HepG2 (cell line): ENCODE measurements around the gene HSD17B11. TPM values are rescaled to one million over a fixed set of nuclear protein-coding genes. Genes with fewer than 3 reads are reported as not detected.

Experiments
- ATAC-seq: fragments of 200-7000 bp; cut with Tn5 transposase; 3 replicates; pipeline ENCODE4 v1.9.1; 2020; ENCODE audit warnings: mild to moderate bottlenecking, moderate library complexity
- BruUV-seq: library from RNA; stranded (reverse); fragments of 400-500 nt; replicated peaks from 2 replicates; lab custom pipeline; 2021; lab: Mats Ljungman, UMichigan
- CTCF ChIA-PET: fragments of 300-600 bp; formaldehyde crosslinking; extraction: SDS; loops from one replicate; lab custom pipeline; 2021; ENCODE audit warnings: low total read pairs, inconsistent platforms, low intra/inter-chr PET ratio; lab: Yijun Ruan, JAX
- POLR2A ChIA-PET: fragments of 350-600 bp; sonication (Branson Sonifier 250); formaldehyde crosslinking; loops from one replicate; lab custom pipeline; 2020; ENCODE audit warnings: antibody characterized with exemption, inconsistent platforms; lab: Yijun Ruan, JAX
- DNase-seq: peaks from one replicate; pipeline ENCODE4 v3.0.0-alpha.2; 2015; ENCODE audit warnings: low spot score
- FAIRE-seq: peaks from 3 replicates; lab custom pipeline; 2011; peaks lifted over from hg19 to GRCh38; lab: Jason Lieb, UNC
- H2AFZ ChIP-seq: one replicate; pipeline ENCODE4 v1.6.1; 2011; ENCODE audit warnings: low read length, inconsistent platforms
- H3K27ac ChIP-seq: fragments of 300-600 bp; 3 replicates; pipeline ENCODE4 v1.8.0; 2011; ENCODE audit warnings: mixed run types, mild to moderate bottlenecking, mixed read lengths, low read length, inconsistent platforms; ENCODE audit not compliant: insufficient read depth; ENCODE audit errors: extremely low read length
- H3K27me3 ChIP-seq, 2 experiments: fragments of 200-600 bp in 1 of 2; 2 replicates in 1 of 2; 3 replicates in 1 of 2; pipeline versions ENCODE4 v1.6.0 to v1.8.0; 2011; ENCODE audit warnings: low read length in 2 of 2, mild to moderate bottlenecking in 2 of 2, moderate library complexity in 2 of 2, inconsistent platforms in 1 of 2; ENCODE audit not compliant: insufficient read depth in 2 of 2, control insufficient read depth in 1 of 2
- H3K36me3 ChIP-seq, 2 experiments: fragments of 200-600 bp in 1 of 2; replicated peaks in 1 of 2; 2 replicates in 1 of 2; 3 replicates in 1 of 2; pipeline versions ENCODE4 v1.5.1 to v1.8.0; 2011; ENCODE audit warnings: low read length in 2 of 2, inconsistent platforms in 1 of 2; ENCODE audit not compliant: insufficient read depth in 2 of 2, control insufficient read depth in 1 of 2
- H3K4me1 ChIP-seq: 2 replicates; pipeline ENCODE4 v1.5.1; 2012; ENCODE audit warnings: low read length, inconsistent platforms; ENCODE audit not compliant: insufficient read depth
- H3K4me2 ChIP-seq: 2 replicates; pipeline ENCODE4 v1.6.0; 2011; ENCODE audit warnings: low read depth, low read length, inconsistent platforms
- H3K4me3 ChIP-seq, 3 experiments: fragments of 200-600 bp in 1 of 3; sonication (generic), shearing (Covaris generic) in 1 of 3; replicated peaks in 1 of 3; 2 replicates each; pipeline ENCODE4 v1.5.1; 2011 to 2016; ENCODE audit warnings: low read length in 3 of 3, inconsistent platforms in 2 of 3, low read depth in 2 of 3, mild to moderate bottlenecking in 2 of 3, control low read depth in 1 of 3, mixed read lengths in 1 of 3; ENCODE audit not compliant: insufficient read depth in 1 of 3
- H3K79me2 ChIP-seq: one replicate; pipeline ENCODE4 v1.6.1; 2011; ENCODE audit warnings: low read length, inconsistent platforms; ENCODE audit not compliant: insufficient read depth
- H3K9ac ChIP-seq: 2 replicates; pipeline ENCODE4 v1.6.0; 2011; ENCODE audit warnings: mild to moderate bottlenecking, low read depth, low read length, inconsistent platforms; ENCODE audit not compliant: insufficient read depth
- H3K9me3 ChIP-seq: 2 replicates; pipeline ENCODE4 v1.5.1; 2012; ENCODE audit warnings: mild to moderate bottlenecking, low read length
- H4K20me1 ChIP-seq: 2 replicates; pipeline ENCODE4 v1.6.0; 2011; ENCODE audit warnings: inconsistent platforms, mild to moderate bottlenecking, low read length, moderate library complexity; ENCODE audit not compliant: insufficient read depth
- CBFB ChIP-seq: sonication (generic); formaldehyde crosslinking; IDR thresholded peaks from 2 replicates; pipeline ENCODE4 v1.4.0; 2020; ENCODE audit warnings: missing genetic modification reagents
- CBX5 ChIP-seq: sonication (generic); formaldehyde crosslinking; IDR thresholded peaks from 2 replicates; pipeline ENCODE4 v1.4.0; 2020; ENCODE audit warnings: missing genetic modification reagents, borderline replicate concordance
- ESRRA ChIP-seq: sonication (generic); formaldehyde crosslinking; IDR thresholded peaks from 2 replicates; pipeline ENCODE4 v1.5.1; 2020; ENCODE audit warnings: mild to moderate bottlenecking, low read depth, missing genetic modification reagents
- HNF4A ChIP-seq: sonication (generic); formaldehyde crosslinking; IDR thresholded peaks from 2 replicates; pipeline ENCODE4 v1.4.0; 2020; ENCODE audit warnings: missing genetic modification reagents
- HNF4G ChIP-seq, 2 experiments: sonication (generic) in 1 of 2; formaldehyde crosslinking in 1 of 2; IDR thresholded peaks; 2 replicates each; pipeline versions ENCODE4 v1.4.0 to v1.6.1; 2011 to 2020; ENCODE audit warnings: borderline replicate concordance in 2 of 2, low read depth in 2 of 2, mild to moderate bottlenecking in 2 of 2, low read length in 1 of 2, missing genetic modification reagents in 1 of 2, moderate library complexity in 1 of 2
- KDM1A ChIP-seq: IDR thresholded peaks from 2 replicates; pipeline ENCODE4 v1.6.1; 2016; ENCODE audit warnings: missing compliant biosample characterization
- MIXL1 ChIP-seq: IDR thresholded peaks from 2 replicates; pipeline ENCODE4 v1.6.1; 2016
- NR2C2 ChIP-seq: sonication (generic); formaldehyde crosslinking; IDR thresholded peaks from 2 replicates; pipeline ENCODE4 v1.4.0; 2020; ENCODE audit warnings: missing genetic modification reagents, mild to moderate bottlenecking, moderate library complexity, borderline replicate concordance
- NR2F1 ChIP-seq, 2 experiments: fragments of 450-650 bp in 1 of 2; formaldehyde crosslinking in 1 of 2; IDR thresholded peaks; 2 replicates each; pipeline versions ENCODE4 v1.5.0 to v1.6.1; 2016 to 2020; ENCODE audit warnings: mild to moderate bottlenecking in 1 of 2, missing compliant biosample characterization in 1 of 2, missing genetic modification reagents in 1 of 2, moderate library complexity in 1 of 2
- NR2F6 ChIP-seq, 2 experiments: IDR thresholded peaks; 2 replicates each; pipeline ENCODE4 v1.6.1; 2016; ENCODE audit warnings: antibody characterized with exemption in 1 of 2, mild to moderate bottlenecking in 1 of 2
- RBFOX2 ChIP-seq: fragments of 200-400 bp; formaldehyde crosslinking; IDR thresholded peaks from 2 replicates; pipeline ENCODE4 v1.6.1; 2017; ENCODE audit warnings: low read depth, mild to moderate bottlenecking, low read length
- RXRB ChIP-seq: IDR thresholded peaks from 2 replicates; pipeline ENCODE4 v1.6.1; 2016; ENCODE audit warnings: borderline replicate concordance, missing genetic modification reagents, missing compliant biosample characterization
- SAP130 ChIP-seq: IDR thresholded peaks from 2 replicates; pipeline ENCODE4 v1.6.1; 2016; ENCODE audit warnings: low read depth
- TEF ChIP-seq: sonication (generic); formaldehyde crosslinking; IDR thresholded peaks from 2 replicates; pipeline ENCODE4 v1.5.0; 2020; ENCODE audit warnings: missing genetic modification reagents
- ZNF124 ChIP-seq: sonication (generic); formaldehyde crosslinking; IDR thresholded peaks from 2 replicates; pipeline ENCODE4 v1.4.0; 2020; ENCODE audit warnings: missing genetic modification reagents
- ZNF414 ChIP-seq: sonication (generic); formaldehyde crosslinking; IDR thresholded peaks from 2 replicates; pipeline ENCODE4 v1.5.0; 2020; ENCODE audit warnings: missing genetic modification reagents
- ZNF670 ChIP-seq: sonication (generic); formaldehyde crosslinking; IDR thresholded peaks from 2 replicates; pipeline ENCODE4 v1.8.0; 2022; ENCODE audit warnings: mild to moderate bottlenecking, missing genetic modification reagents, borderline replicate concordance
- ZNF674 ChIP-seq: sonication (generic); formaldehyde crosslinking; IDR thresholded peaks from 2 replicates; pipeline ENCODE4 v1.5.0; 2020; ENCODE audit warnings: low read depth, mild to moderate bottlenecking, missing genetic modification reagents
- WGBS: methylation state at CpG from one replicate; pipeline ENCODE4 v1.1.6; 2017; ENCODE audit warnings: low lambda C conversion rate; 5-methylcytosine and 5-hydroxymethylcytosine counted together
- in situ Hi-C: cut with HindIII; loops from 2 replicates; pipeline ENCODE4 v1.10.0; 2017; ENCODE audit warnings: low pct_unique_long_range_greater_than_20kb; ENCODE audit not compliant: extremely low pct_ligation_motif_present
- intact Hi-C: fragments of 100-400 bp; cut with micrococcal nuclease; formaldehyde crosslinking; loops from one replicate; pipeline ENCODE4 v1.10.0; 2022; ENCODE audit not compliant: unreplicated experiment
- polyA plus RNA-seq, 8 experiments: library from polyadenylated mRNA; depleted of rRNA in 3 of 8; stranded (reverse) in 7 of 8; unstranded in 1 of 8; fragments of >200 nt; fragmentation: Illumina TruSeq in 4 of 8; extraction: Trizol in 4 of 8; gene quantifications; 2 replicates each; pipeline versions ENCODE4 v1.2.1 to v1.2.3, GENCODE V29; 2011 to 2016; ENCODE audit warnings: low read depth in 4 of 8, missing spikeins in 1 of 8, mixed read lengths in 1 of 8; ENCODE audit not compliant: insufficient read depth in 1 of 8
- total RNA-seq, 5 experiments: library from RNA; depleted of rRNA; stranded (reverse); fragments of >200 nt; fragmentation: Illumina TruSeq; extraction: Trizol; gene quantifications; 2 replicates each; pipeline ENCODE4 v1.2.3, GENCODE V29; 2016; ENCODE audit warnings: low read depth in 1 of 5

The HSD17B11 gene
- total and polyA plus RNA-seq, 2 of the 13 experiments (the other 11 are each of a cell fraction or from before 2014, with no cell fraction given) = 121 to 158 TPM

- FAIRE-seq = no peak
- ATAC-seq = no peak
Observed at GRCh38 chr4:87321888-87322287, 69.1 kb downstream of the HSD17B11 start.

GRCh38 chr4:87317527-87317926 lies 73.5 kb downstream of the HSD17B11 start:
- DNase-seq (peak; percentile 63), FAIRE-seq (no peak), ATAC-seq (peak; percentile 67)
- Histone ChIP-seq H3K9ac (no peak overlapping the region), H4K20me1 (no peaks in the 10 kb centered on the region), H3K4me2 (no peak overlapping the region), H3K27me3 (no peaks in the 10 kb centered on the region; a peak in 1 of 5 replicates), H3K27ac (no peak overlapping the region), H3K4me3 (no peak overlapping the region), H3K79me2 (no peaks in the 10 kb centered on the region), H3K9me3 (no peaks in the 10 kb centered on the region), H3K4me1 (no peaks in the 10 kb centered on the region), H3K36me3 (no peaks in the 10 kb centered on the region), H2AFZ (no peak overlapping the region)
- CTCF ChIA-PET = no interaction called here
- intact Hi-C loops (no loop called here), in situ Hi-C loops (no loop called here)
- POLR2A ChIA-PET = no interaction called here
- BruUV-seq = no TSS peak
- 12% methylated on average over 1 of the region's 1 CpG for WGBS
- TF ChIP-seq SAP130 (CRISPR knock-in tag) (0 out of 2 replicates have a peak, but pooled peaks have one; percentile 17), RXRB (peak; percentile 48; the same call in 1 of the 2 replicates), NR2F1 (CRISPR knock-in tag; IDR thresholded peaks at IDR 0.05) (peak in 1 of 2 experiments; percentile 62; a peak in 1 of 4 replicates), ZNF414 (CRISPR knock-in tag) (no peak), ESRRA (CRISPR knock-in tag) (no peak), KDM1A (CRISPR knock-in tag) (peak; percentile 64; the same call in 1 of the 2 replicates), CBFB (CRISPR knock-in tag) (no peak), MIXL1 (0 out of 2 replicates have a peak, but pooled peaks have one; percentile 73), HNF4A (CRISPR knock-in tag) (peak; percentile 88), NR2C2 (CRISPR knock-in tag) (peak; percentile 64; the same call in 1 of the 2 replicates), ZNF674 (CRISPR knock-in tag) (no peak), HNF4G (IDR thresholded peaks at IDR 0.05; ENCODE audit: borderline replicate concordance, low read depth, low read length) (peak; percentile 65; the same call in 1 of the 2 replicates), HNF4G (CRISPR knock-in tag; IDR thresholded peaks at IDR 0.05; ENCODE audit: borderline replicate concordance, low read depth) (no peak), TEF (0 out of 2 replicates have a peak, but pooled peaks have one; percentile 32), NR2F6 (IDR thresholded peaks at IDR 0.05) (peak; percentile 52), NR2F6 (CRISPR knock-in tag; IDR thresholded peaks at IDR 0.05) (peak; percentile 18; the same call in 1 of the 2 replicates)

More at GRCh38 chr4:87321888-87322287, 69.1 kb downstream of the HSD17B11 start:
- no peaks in the 10 kb centered on the region for H3K4me1 ChIP-seq
- H3K4me2 ChIP-seq = no peak overlapping the region
- 50% methylated on average over 5 of the region's 5 CpGs for WGBS
- CTCF ChIA-PET = no interaction called here
- H3K27me3 ChIP-seq = no peaks in the 10 kb centered on the region; a peak in 1 of 5 replicates
- BruUV-seq = no TSS peak
- no peaks in the 10 kb centered on the region for H3K9me3 ChIP-seq
- H4K20me1 ChIP-seq = no peaks in the 10 kb centered on the region
- no peak overlapping the region for H3K9ac ChIP-seq
- in situ Hi-C loops (no loop called here), intact Hi-C loops (no loop called here)
- no peaks in the 10 kb centered on the region for H3K36me3 ChIP-seq
- no peak overlapping the region for H3K27ac ChIP-seq
- H2AFZ ChIP-seq = no peak overlapping the region
- POLR2A ChIA-PET = no interaction called here
- H3K4me3 ChIP-seq = no peak overlapping the region
- TF ChIP-seq ZNF670 (CRISPR knock-in tag) = no peak
- no peak for TF ChIP-seq CBX5 (CRISPR knock-in tag)
- no peak for TF ChIP-seq RBFOX2
- no peak for TF ChIP-seq ZNF124 (CRISPR knock-in tag)
- TF ChIP-seq, all 625 proteins: peak for 0
- H3K79me2 ChIP-seq = no peaks in the 10 kb centered on the region
- no peak for DNase-seq
